Kidney (tissue), 14 donors: Measurements from ENCODE around the gene CTDNEP1. TPM values are rescaled to one million over a fixed set of nuclear protein-coding genes. Genes with fewer than 3 reads are reported as not detected.
A peak's percentile ranks its signal among the peaks of the same experiment; 100 is the strongest.

Experiments used
- DNase-seq, 5 donors: peaks; one replicate each; pipeline ENCODE4 v3.0.0-alpha.2; 2013 to 2020
- FAIRE-seq: peaks from 2 replicates; lab custom pipeline; 2012; peaks lifted over from hg19 to GRCh38; lab: Jason Lieb, UNC
- H3K27ac ChIP-seq, 2 donors: one replicate each; pipeline ENCODE4 v1.7.0; 2013; ENCODE audit warnings: low read depth in 2 of 2, low read length in 2 of 2, inconsistent platforms in 1 of 2
- H3K27me3 ChIP-seq: one replicate; pipeline ENCODE4 v1.7.1; 2013; ENCODE audit warnings: low read length, inconsistent platforms; ENCODE audit not compliant: control insufficient read depth, insufficient read depth
- H3K36me3 ChIP-seq, 3 donors: one replicate each; pipeline versions ENCODE4 v1.7.0 to v1.7.1; 2013; ENCODE audit warnings: low read length in 3 of 3, control low read depth in 1 of 3, inconsistent platforms in 1 of 3; ENCODE audit not compliant: insufficient read depth in 3 of 3, control insufficient read depth in 2 of 3
- H3K4me1 ChIP-seq, 3 donors: one replicate each; pipeline versions ENCODE4 v1.7.0 to v1.7.1; 2013; ENCODE audit warnings: low read length in 3 of 3, inconsistent platforms in 1 of 3, low read depth in 1 of 3; ENCODE audit not compliant: control insufficient read depth in 2 of 3, insufficient read depth in 2 of 3
- H3K4me3 ChIP-seq, 3 donors: one replicate each; pipeline versions ENCODE4 v1.7.0 to v1.8.1; 2013; ENCODE audit warnings: low read length in 3 of 3, control low read depth in 1 of 3, inconsistent platforms in 1 of 3
- H3K9ac ChIP-seq, 3 donors: one replicate each; pipeline versions ENCODE4 v1.7.0 to v1.7.1; 2013; ENCODE audit warnings: low read length in 3 of 3, control low read depth in 1 of 3, inconsistent platforms in 1 of 3
- H3K9me3 ChIP-seq, 3 donors: one replicate each; pipeline versions ENCODE4 v1.7.0 to v1.7.1; 2013; ENCODE audit warnings: low read length in 3 of 3, control low read depth in 1 of 3, inconsistent platforms in 1 of 3; ENCODE audit not compliant: control insufficient read depth in 2 of 3, insufficient read depth in 1 of 3
- intact Hi-C: fragments of 100-400 bp; cut with DNase I; formaldehyde crosslinking; loops from one replicate; pipeline ENCODE4 v1.11.1; 2022
- polyA plus RNA-seq: library from polyadenylated mRNA; stranded (reverse); fragments of 350-450 nt; fragmentation: Illumina TruSeq; extraction: RNeasy Lipid Tissue Mini Kit (QIAGEN cat#74804); gene quantifications from one replicate; pipeline ENCODE4 v1.2.3, GENCODE V29; 2014; ENCODE audit warnings: low read depth, low replicate concordance; ENCODE audit not compliant: insufficient read depth
- total RNA-seq: library from RNA; stranded (reverse); fragmentation: NEBNext Ultra II Directional; extraction: Animal tissue kit (Norgen Biotek cat#: 25700); gene quantifications from one replicate; pipeline ENCODE4 v1.2.1, GENCODE V29; 2021
- TF ChIP-seq, protein P1 (sequence below): IDR thresholded peaks from 3 replicates; pipeline ENCODE4 v1.5.1; 2012; ENCODE audit warnings: mild to moderate bottlenecking, moderate library complexity, borderline replicate concordance; ENCODE audit not compliant: insufficient read depth; ENCODE audit errors: extremely low read depth
- donor health status: control.
- donor health status: control.
- donor health status: control.
- donor health status: control.
- donor health status: control.
- donor health status: DM: yes; HTN: yes; CAD: no.
- donor health status: Normal renal cell carcinoma (clear cell type).

The CTDNEP1 gene
- total and polyA plus RNA-seq, 2 donors from 2014 or later = 113 to 124 TPM

DNA sequence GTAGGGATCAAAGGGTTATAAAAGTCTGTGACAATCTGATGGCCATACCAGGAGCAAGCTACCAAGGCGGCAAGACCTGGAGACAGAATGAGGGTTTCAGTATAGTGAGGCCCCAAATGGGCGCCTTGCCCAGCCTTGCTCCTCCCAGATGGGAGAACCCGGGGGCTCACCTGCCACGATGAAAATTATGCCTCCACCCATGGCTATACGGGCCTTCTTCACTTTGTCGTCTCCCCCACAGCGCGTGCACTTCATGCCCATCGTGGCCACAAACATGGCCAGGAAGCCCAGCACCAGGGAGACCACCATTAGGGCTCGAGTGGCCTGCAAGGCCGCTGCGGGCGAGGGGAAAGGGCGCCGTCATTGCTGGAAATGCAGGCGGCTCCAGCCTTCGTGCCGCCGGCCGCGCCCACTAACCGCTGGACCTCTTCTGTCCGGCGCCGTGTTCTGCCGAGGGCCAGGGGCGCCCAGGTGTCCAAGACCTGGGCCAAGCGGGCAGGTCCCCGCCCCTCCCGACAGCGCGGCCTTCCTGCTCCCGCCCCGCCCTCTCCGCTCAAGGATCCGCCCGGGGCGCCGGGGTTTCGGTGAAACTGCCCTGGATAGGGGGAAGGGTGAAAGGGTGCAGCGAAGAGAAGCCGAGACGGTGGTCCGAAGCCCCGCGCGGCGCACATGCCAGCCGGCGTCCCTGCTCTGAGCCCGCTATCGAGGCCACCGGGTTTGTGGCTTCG is 9.3 kb upstream of the CTDNEP1 start:
- H3K36me3 ChIP-seq = peaks cover 0 to 8% (median 7%) of the 10 kb centered on the region in 3 donors
- H3K9me3 ChIP-seq = no peaks in the 10 kb centered on the region
- H3K9ac ChIP-seq = peak overlapping the region in 2 of 3 donors; percentile 41 to 91
- H3K27me3 ChIP-seq = no peaks in the 10 kb centered on the region
- TF ChIP-seq, protein P1, sequence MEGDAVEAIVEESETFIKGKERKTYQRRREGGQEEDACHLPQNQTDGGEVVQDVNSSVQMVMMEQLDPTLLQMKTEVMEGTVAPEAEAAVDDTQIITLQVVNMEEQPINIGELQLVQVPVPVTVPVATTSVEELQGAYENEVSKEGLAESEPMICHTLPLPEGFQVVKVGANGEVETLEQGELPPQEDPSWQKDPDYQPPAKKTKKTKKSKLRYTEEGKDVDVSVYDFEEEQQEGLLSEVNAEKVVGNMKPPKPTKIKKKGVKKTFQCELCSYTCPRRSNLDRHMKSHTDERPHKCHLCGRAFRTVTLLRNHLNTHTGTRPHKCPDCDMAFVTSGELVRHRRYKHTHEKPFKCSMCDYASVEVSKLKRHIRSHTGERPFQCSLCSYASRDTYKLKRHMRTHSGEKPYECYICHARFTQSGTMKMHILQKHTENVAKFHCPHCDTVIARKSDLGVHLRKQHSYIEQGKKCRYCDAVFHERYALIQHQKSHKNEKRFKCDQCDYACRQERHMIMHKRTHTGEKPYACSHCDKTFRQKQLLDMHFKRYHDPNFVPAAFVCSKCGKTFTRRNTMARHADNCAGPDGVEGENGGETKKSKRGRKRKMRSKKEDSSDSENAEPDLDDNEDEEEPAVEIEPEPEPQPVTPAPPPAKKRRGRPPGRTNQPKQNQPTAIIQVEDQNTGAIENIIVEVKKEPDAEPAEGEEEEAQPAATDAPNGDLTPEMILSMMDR = no peak
- peak overlapping the region; percentile 33 to 74 (median 53) for H3K4me3 ChIP-seq
- peaks cover 0 to 21% (median 3%) of the 10 kb centered on the region in 3 donors for H3K4me1 ChIP-seq
- DNase-seq = peak; percentile 60 to 94 (median 77)
- no peak for FAIRE-seq
- H3K27ac ChIP-seq = peak overlapping the region; percentile 89
- intact Hi-C loops = no loop called here

DNA sequence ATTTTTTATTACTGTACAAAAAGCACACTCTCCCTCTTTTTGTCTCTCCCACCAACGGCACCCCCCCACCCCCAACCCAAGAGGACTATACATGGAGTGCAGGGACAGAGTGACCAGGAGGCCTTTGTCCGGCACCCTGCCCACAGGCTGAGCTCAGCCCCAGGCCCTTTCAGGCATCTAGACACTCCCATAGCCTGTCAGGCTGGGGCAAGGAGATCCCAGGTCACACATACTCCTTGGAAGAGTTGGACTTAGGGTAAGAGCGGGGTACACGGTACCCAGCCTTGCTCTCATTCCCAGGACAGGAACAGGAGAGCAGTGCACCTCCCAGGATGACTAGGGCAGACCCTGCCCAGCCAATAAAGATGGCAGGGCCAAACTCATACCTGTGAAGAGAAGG is 8.6 kb upstream of the CTDNEP1 start:
- H3K9ac ChIP-seq = peak overlapping the region in 1 of 3 donors; percentile 91
- TF ChIP-seq, protein P1 = no peak
- no peaks in the 10 kb centered on the region for H3K9me3 ChIP-seq
- FAIRE-seq (no peak), DNase-seq (no peak)
- peaks cover 0 to 21% (median 3%) of the 10 kb centered on the region in 3 donors for H3K4me1 ChIP-seq
- intact Hi-C loops = no loop called here
- peak overlapping the region; percentile 72 to 89 for H3K27ac ChIP-seq
- no peaks in the 10 kb centered on the region for H3K27me3 ChIP-seq
- peak overlapping the region in 2 of 3 donors; percentile 53 to 74 for H3K4me3 ChIP-seq
- H3K36me3 ChIP-seq = peaks cover 0 to 8% (median 7%) of the 10 kb centered on the region in 3 donors

DNA sequence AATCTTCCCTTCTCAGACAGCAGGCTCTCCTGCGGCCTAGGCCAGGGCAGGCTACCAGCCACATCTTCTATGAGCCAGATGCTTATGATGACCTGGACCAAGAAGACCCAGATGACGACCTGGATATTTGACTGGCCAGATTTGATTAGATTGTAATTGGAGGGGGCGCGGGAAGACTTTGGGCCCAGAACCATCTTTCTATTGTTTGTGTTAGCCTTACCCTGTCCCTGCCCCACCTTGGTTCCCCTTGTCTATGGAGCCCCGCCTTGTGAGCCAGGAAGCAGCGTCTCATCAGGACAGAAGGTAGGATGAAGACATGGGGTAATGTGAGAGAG is 8.0 kb upstream of the CTDNEP1 start:
- peak overlapping the region; percentile 51 to 76 for H3K27ac ChIP-seq
- H3K9me3 ChIP-seq = no peaks in the 10 kb centered on the region
- H3K9ac ChIP-seq = no peak overlapping the region
- DNase-seq (no peak), FAIRE-seq (no peak)
- no peaks in the 10 kb centered on the region for H3K27me3 ChIP-seq
- peaks cover 0 to 13% (median 7%) of the 10 kb centered on the region in 3 donors for H3K36me3 ChIP-seq
- intact Hi-C loops = no loop called here
- TF ChIP-seq, protein P1 = no peak
- peaks cover 0 to 21% (median 3%) of the 10 kb centered on the region in 3 donors for H3K4me1 ChIP-seq
- H3K4me3 ChIP-seq = peak overlapping the region in 1 of 3 donors; percentile 26
